SK-N-SH treated with all-trans-retinoic acid at 6 μM for 48 hours (cell line): ENCODE data around the gene MX2.

Source experiments
- BACH2 ChIP-seq: fragments of 250-450 bp; sonication (Bioruptor Pico); IDR thresholded peaks from 2 replicates; pipeline ENCODE4 v1.9.0; 2021; ENCODE audit warnings: mild to moderate bottlenecking, borderline replicate concordance
- CREB5 ChIP-seq: fragments of 250-450 bp; sonication (Bioruptor Pico); IDR thresholded peaks from 2 replicates; pipeline ENCODE4 v1.5.1; 2020; ENCODE audit warnings: low read depth, mild to moderate bottlenecking, moderate library complexity
- RARB ChIP-seq: fragments of 250-450 bp; sonication (Bioruptor Pico); IDR thresholded peaks from 2 replicates; pipeline ENCODE4 v1.8.0; 2021; ENCODE audit warnings: mild to moderate bottlenecking, moderate library complexity
- TCF4 ChIP-seq: fragments of 250-450 bp; sonication (Bioruptor Pico); IDR thresholded peaks from 2 replicates; pipeline ENCODE4 v1.8.0; 2021; ENCODE audit warnings: mild to moderate bottlenecking, moderate library complexity, borderline replicate concordance
- ZFP3 ChIP-seq: fragments of 250-450 bp; sonication (Bioruptor Pico); IDR thresholded peaks from 2 replicates; pipeline ENCODE4 v1.5.0; 2020; ENCODE audit warnings: mild to moderate bottlenecking, moderate library complexity
- ZFP30 ChIP-seq: fragments of 450-650 bp; formaldehyde crosslinking; IDR thresholded peaks from 2 replicates; pipeline ENCODE4 v1.5.0; 2022; ENCODE audit warnings: mild to moderate bottlenecking, moderate library complexity
- ZNF565 ChIP-seq: fragments of 450-650 bp; formaldehyde crosslinking; conservative IDR thresholded peaks from 2 replicates; pipeline ENCODE4 v1.5.0; 2020; ENCODE audit warnings: low read depth, mild to moderate bottlenecking, moderate library complexity
- ZNF8 ChIP-seq: fragments of 450-650 bp; formaldehyde crosslinking; IDR thresholded peaks from 2 replicates; pipeline ENCODE4 v1.5.0; 2020; ENCODE audit warnings: mild to moderate bottlenecking, moderate library complexity

- no peak for TF ChIP-seq ZNF565
- no peak for TF ChIP-seq BACH2 (CRISPR knock-in tag)
- TF ChIP-seq ZFP30 (CRISPR knock-in tag), result no peak
- TF ChIP-seq ZNF8 (CRISPR knock-in tag), result no peak
- TF ChIP-seq TCF4 (CRISPR knock-in tag), result no peak
- TF ChIP-seq RARB (CRISPR knock-in tag), result no peak
- no peak for TF ChIP-seq CREB5 (CRISPR knock-in tag)
- no peak for TF ChIP-seq ZFP3 (CRISPR knock-in tag)
Observed at GRCh38 chr21:41365377-41366107, 3.7 kb downstream of the MX2 start.
